ENCODE results near the gene NLRP1.

Gene NLRP1

DNA sequence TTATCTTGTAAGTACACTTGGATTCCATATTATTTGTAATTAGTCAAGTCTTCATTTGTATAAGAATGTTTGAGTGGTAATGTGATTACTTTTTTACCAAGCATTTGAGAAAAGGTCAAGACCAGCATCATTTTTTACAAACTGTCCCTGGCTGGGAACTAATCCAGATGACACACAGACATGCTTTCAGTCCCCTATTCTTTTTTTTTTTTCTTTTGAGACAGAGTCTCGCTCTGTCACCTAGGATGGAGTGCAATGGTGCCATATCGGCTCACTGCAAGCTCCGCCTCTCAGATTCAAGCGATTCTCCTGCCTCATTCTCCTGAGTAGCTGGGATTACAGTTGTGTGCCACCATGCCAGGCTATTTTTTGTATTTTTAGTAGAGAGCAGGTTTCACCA lies 102.9 kb downstream of the NLRP1 start:
- TF ChIP-seq POLR2AphosphoS5 (IDR thresholded peaks at IDR 0.05; ENCODE audit: low read depth, low read length) = no peak
- no peak for TF ChIP-seq SIN3A (IDR thresholded peaks at IDR 0.05; ENCODE audit: borderline replicate concordance, insufficient read depth, low read length)
- no peak for TF ChIP-seq TAF1 (IDR thresholded peaks at IDR 0.05; ENCODE audit: borderline replicate concordance, insufficient read depth, low read length)
- TF ChIP-seq FOXP2 (optimal IDR thresholded peaks at IDR 0.05; ENCODE audit: borderline replicate concordance, extremely low read depth, extremely low read length, insufficient read depth) = no peak
- TF ChIP-seq, protein P1, sequence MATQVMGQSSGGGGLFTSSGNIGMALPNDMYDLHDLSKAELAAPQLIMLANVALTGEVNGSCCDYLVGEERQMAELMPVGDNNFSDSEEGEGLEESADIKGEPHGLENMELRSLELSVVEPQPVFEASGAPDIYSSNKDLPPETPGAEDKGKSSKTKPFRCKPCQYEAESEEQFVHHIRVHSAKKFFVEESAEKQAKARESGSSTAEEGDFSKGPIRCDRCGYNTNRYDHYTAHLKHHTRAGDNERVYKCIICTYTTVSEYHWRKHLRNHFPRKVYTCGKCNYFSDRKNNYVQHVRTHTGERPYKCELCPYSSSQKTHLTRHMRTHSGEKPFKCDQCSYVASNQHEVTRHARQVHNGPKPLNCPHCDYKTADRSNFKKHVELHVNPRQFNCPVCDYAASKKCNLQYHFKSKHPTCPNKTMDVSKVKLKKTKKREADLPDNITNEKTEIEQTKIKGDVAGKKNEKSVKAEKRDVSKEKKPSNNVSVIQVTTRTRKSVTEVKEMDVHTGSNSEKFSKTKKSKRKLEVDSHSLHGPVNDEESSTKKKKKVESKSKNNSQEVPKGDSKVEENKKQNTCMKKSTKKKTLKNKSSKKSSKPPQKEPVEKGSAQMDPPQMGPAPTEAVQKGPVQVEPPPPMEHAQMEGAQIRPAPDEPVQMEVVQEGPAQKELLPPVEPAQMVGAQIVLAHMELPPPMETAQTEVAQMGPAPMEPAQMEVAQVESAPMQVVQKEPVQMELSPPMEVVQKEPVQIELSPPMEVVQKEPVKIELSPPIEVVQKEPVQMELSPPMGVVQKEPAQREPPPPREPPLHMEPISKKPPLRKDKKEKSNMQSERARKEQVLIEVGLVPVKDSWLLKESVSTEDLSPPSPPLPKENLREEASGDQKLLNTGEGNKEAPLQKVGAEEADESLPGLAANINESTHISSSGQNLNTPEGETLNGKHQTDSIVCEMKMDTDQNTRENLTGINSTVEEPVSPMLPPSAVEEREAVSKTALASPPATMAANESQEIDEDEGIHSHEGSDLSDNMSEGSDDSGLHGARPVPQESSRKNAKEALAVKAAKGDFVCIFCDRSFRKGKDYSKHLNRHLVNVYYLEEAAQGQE (IDR thresholded peaks at IDR 0.05; ENCODE audit: insufficient read depth in 1 of 2, low read depth in 2 of 2, low read length in 2 of 2) = no peak

DNA sequence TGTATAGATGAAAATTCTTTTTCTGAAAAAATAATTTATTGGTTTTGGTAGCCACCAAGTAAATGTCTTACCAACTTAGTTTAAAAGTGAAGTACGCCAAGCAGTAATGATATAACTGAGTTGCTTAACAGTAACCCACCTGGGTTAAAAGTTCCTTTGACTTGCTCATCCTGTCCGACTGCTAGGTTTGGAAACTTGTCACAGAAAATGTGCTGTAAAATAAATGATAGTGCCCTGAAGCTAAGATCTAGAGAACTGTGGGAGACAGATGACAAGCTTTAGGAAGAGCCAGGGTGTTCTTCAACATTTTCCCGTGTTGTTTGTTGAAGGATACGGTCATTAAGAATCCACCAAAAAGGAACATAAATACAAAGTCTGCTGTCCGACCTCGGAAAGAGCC lies 103.3 kb downstream of the NLRP1 start:
- TF ChIP-seq, protein P1 (IDR thresholded peaks at IDR 0.05; ENCODE audit: insufficient read depth in 1 of 2, low read depth in 2 of 2, low read length in 2 of 2) = no peak
- TF ChIP-seq FOXP2 (optimal IDR thresholded peaks at IDR 0.05; ENCODE audit: borderline replicate concordance, extremely low read depth, extremely low read length, insufficient read depth) = no peak

DNA sequence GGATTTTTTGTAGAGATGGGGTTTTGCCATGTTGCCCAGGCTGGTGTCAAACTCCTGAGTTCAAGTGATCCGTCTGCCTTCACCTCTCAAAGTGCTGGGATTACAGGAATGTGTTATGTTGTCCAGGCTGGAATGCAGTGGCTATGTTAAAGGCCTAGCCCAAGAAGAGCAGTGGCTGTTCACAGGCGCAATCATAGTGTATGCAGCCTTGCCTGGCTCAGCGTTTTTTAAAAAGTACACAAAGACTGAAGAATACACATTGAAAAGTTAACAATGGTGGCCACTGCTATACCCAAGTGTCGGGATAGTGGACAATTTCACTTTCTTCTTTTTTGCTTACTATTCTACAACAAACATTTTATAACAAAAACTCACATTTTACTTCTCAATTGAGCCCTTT lies 105.3 kb downstream of the NLRP1 start:
- TF ChIP-seq FOXP2 (optimal IDR thresholded peaks at IDR 0.05; ENCODE audit: borderline replicate concordance, extremely low read depth, extremely low read length, insufficient read depth) = no peak
- TF ChIP-seq, protein P1 (IDR thresholded peaks at IDR 0.05; ENCODE audit: insufficient read depth in 1 of 2, low read depth in 2 of 2, low read length in 2 of 2) = no peak
- TF ChIP-seq SIN3A (IDR thresholded peaks at IDR 0.05; ENCODE audit: borderline replicate concordance, insufficient read depth, low read length) = no peak
- TF ChIP-seq POLR2AphosphoS5 (IDR thresholded peaks at IDR 0.05; ENCODE audit: low read depth, low read length) = no peak
- TF ChIP-seq TAF1 (IDR thresholded peaks at IDR 0.05; ENCODE audit: borderline replicate concordance, insufficient read depth, low read length) = no peak

DNA sequence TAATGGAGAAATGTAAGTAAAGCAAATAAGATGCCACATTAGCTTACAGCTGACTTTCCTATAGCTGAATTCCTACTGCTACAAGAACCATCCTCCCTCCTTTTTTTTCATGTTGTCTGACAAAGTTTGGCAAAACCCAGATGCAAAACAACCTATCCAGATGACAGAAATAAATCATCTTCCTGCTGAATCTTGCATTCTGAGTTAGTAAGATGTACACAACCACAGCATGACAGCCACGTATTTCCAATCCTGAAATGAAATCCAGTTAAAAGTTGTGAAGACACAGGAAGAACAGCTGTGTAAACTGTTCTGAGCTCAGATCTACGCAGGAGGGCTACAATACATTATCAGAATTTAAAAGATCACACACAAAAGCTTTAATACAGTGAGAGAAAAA lies 110.4 kb downstream of the NLRP1 start:
- TF ChIP-seq POLR2AphosphoS5 (IDR thresholded peaks at IDR 0.05; ENCODE audit: low read depth, low read length) = no peak
- no peak for TF ChIP-seq SIN3A (IDR thresholded peaks at IDR 0.05; ENCODE audit: borderline replicate concordance, insufficient read depth, low read length)
- TF ChIP-seq TAF1 (IDR thresholded peaks at IDR 0.05; ENCODE audit: borderline replicate concordance, insufficient read depth, low read length) = no peak
- no peak for TF ChIP-seq FOXP2 (optimal IDR thresholded peaks at IDR 0.05; ENCODE audit: borderline replicate concordance, extremely low read depth, extremely low read length, insufficient read depth)
- TF ChIP-seq, protein P1 (IDR thresholded peaks at IDR 0.05; ENCODE audit: insufficient read depth in 1 of 2, low read depth in 2 of 2, low read length in 2 of 2) = no peak

DNA sequence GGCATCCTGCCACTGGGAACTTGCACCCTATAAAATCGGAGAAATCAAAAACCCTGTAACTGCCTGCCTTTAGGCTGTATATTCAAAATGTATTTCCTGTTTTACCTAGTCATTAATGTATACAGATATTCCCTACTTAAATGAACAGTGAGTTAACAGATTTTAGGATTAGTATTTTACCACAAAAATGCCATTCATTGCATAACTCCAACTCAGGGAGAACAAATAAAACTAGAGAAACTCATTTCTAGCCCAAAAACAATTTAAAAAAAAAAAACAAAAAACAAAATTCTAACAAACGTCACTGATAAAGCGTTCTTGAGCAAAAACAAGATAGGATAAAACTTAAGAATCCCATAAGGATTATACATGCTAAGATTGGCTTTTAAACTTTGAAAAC lies 111.8 kb downstream of the NLRP1 start:
- TF ChIP-seq TAF1 (IDR thresholded peaks at IDR 0.05; ENCODE audit: borderline replicate concordance, insufficient read depth, low read length) = no peak
- TF ChIP-seq, protein P1 (IDR thresholded peaks at IDR 0.05; ENCODE audit: insufficient read depth in 1 of 2, low read depth in 2 of 2, low read length in 2 of 2) = no peak
- TF ChIP-seq FOXP2 (optimal IDR thresholded peaks at IDR 0.05; ENCODE audit: borderline replicate concordance, extremely low read depth, extremely low read length, insufficient read depth) = no peak
- no peak for TF ChIP-seq POLR2AphosphoS5 (IDR thresholded peaks at IDR 0.05; ENCODE audit: low read depth, low read length)
- no peak for TF ChIP-seq SIN3A (IDR thresholded peaks at IDR 0.05; ENCODE audit: borderline replicate concordance, insufficient read depth, low read length)
